Endothelial cell of umbilical vein (primary cell): ENCODE results near the gene FCRL2. TPM values are rescaled to one million over a fixed set of nuclear protein-coding genes. Genes with fewer than 3 reads are reported as not detected.

Experiments
- BruUV-seq: library from RNA; stranded (reverse); fragments of 400-500 nt; replicated peaks from 2 replicates; lab custom pipeline; 2021; lab: Mats Ljungman, UMichigan
- CTCF ChIA-PET: fragments of 300-600, 350-600 bp; sonication (Branson Sonifier 250); formaldehyde crosslinking; loops from one replicate; lab custom pipeline; 2021; ENCODE audit warnings: antibody characterized with exemption, inconsistent platforms; lab: Charles Lee
- POLR2A ChIA-PET: fragments of 300-600, 350-600 bp; sonication (Branson Sonifier 250); formaldehyde crosslinking; loops from one replicate; lab custom pipeline; 2021; ENCODE audit warnings: antibody characterized with exemption, inconsistent platforms; lab: Charles Lee
- DNase-seq: peaks from one replicate; pipeline ENCODE4 v3.0.0-alpha.2; 2011; ENCODE audit warnings: low read depth, low spot score
- FAIRE-seq: peaks from 2 replicates; lab custom pipeline; 2011; peaks lifted over from hg19 to GRCh38; lab: Jason Lieb, UNC
- H2AFZ ChIP-seq: 2 replicates; pipeline ENCODE4 v1.6.0; 2012; ENCODE audit warnings: low read depth, low read length, control low read depth, inconsistent platforms
- H3K27ac ChIP-seq: 2 replicates; pipeline ENCODE4 v1.5.1; 2011; ENCODE audit warnings: low read depth, mild to moderate bottlenecking, control low read depth, low read length, moderate library complexity; ENCODE audit not compliant: insufficient read depth
- H3K27me3 ChIP-seq, 2 experiments: 2 replicates each; pipeline versions ENCODE4 v1.6.0 to v1.6.1; 2011; ENCODE audit warnings: low read length in 2 of 2, mixed read lengths in 1 of 2; ENCODE audit not compliant: control insufficient read depth in 2 of 2, insufficient read depth in 2 of 2
- H3K36me3 ChIP-seq, 2 experiments: 2 replicates in 1 of 2; 3 replicates in 1 of 2; pipeline ENCODE4 v1.5.1; 2011; ENCODE audit warnings: low read length in 2 of 2, mild to moderate bottlenecking in 1 of 2, moderate library complexity in 1 of 2; ENCODE audit not compliant: control insufficient read depth in 2 of 2, insufficient read depth in 2 of 2; ENCODE audit errors: extremely low read depth in 1 of 2
- H3K4me1 ChIP-seq: 3 replicates; pipeline ENCODE4 v1.5.1; 2011; ENCODE audit warnings: mild to moderate bottlenecking, low read length; ENCODE audit not compliant: control insufficient read depth, insufficient read depth; ENCODE audit errors: extremely low read depth
- H3K4me2 ChIP-seq: 2 replicates; pipeline ENCODE4 v1.6.1; 2011; ENCODE audit warnings: low read length, control low read depth, mixed read lengths; ENCODE audit not compliant: insufficient read depth
- H3K4me3 ChIP-seq, 3 experiments: fragments of 200-600 bp in 1 of 3; sonication (generic), shearing (Covaris generic) in 1 of 3; replicated peaks in 1 of 3; 2 replicates each; pipeline ENCODE4 v1.5.1; 2011 to 2016; ENCODE audit warnings: control low read depth in 3 of 3, low read length in 3 of 3, mild to moderate bottlenecking in 2 of 3, inconsistent platforms in 1 of 3, low read depth in 1 of 3, moderate library complexity in 1 of 3; ENCODE audit not compliant: insufficient read depth in 1 of 3
- H3K79me2 ChIP-seq: 2 replicates; pipeline ENCODE4 v1.6.0; 2012; ENCODE audit warnings: low read length, inconsistent platforms; ENCODE audit not compliant: control insufficient read depth, insufficient read depth
- H3K9ac ChIP-seq: replicated peaks from 2 replicates; pipeline ENCODE3; 2011; ENCODE audit warnings: low read length, control low read depth; ENCODE audit not compliant: insufficient read depth; ENCODE audit errors: extremely low read depth
- H3K9me1 ChIP-seq: replicated peaks from 3 replicates; pipeline ENCODE4 v1.6.0; 2011; ENCODE audit warnings: mild to moderate bottlenecking, low read length; ENCODE audit not compliant: control insufficient read depth, insufficient read depth; ENCODE audit errors: extremely low read depth
- H3K9me3 ChIP-seq: replicated peaks from 2 replicates; pipeline ENCODE4 v1.5.1; 2012; ENCODE audit warnings: low read length, inconsistent platforms; ENCODE audit not compliant: control insufficient read depth, insufficient read depth
- H4K20me1 ChIP-seq: replicated peaks from 2 replicates; pipeline ENCODE3; 2011; ENCODE audit warnings: mild to moderate bottlenecking, low read length; ENCODE audit not compliant: control insufficient read depth, insufficient read depth; ENCODE audit errors: extremely low read depth
- EZH2 ChIP-seq: IDR thresholded peaks from 2 replicates; pipeline ENCODE4 v1.6.1; 2012; ENCODE audit warnings: borderline replicate concordance, low read depth, mild to moderate bottlenecking, moderate library complexity, low read length, inconsistent platforms; ENCODE audit not compliant: severe bottlenecking
- FOS ChIP-seq: IDR thresholded peaks from 2 replicates; pipeline ENCODE4 v1.6.1; 2011; ENCODE audit warnings: mild to moderate bottlenecking, low read length, moderate library complexity, borderline replicate concordance; ENCODE audit not compliant: insufficient read depth
- GATA2 ChIP-seq: IDR thresholded peaks from 2 replicates; pipeline ENCODE4 v1.7.0; 2011; ENCODE audit warnings: low read depth, mild to moderate bottlenecking, moderate library complexity, mixed read lengths, low read length; ENCODE audit not compliant: insufficient read length, insufficient read depth
- JUN ChIP-seq: IDR thresholded peaks from 2 replicates; pipeline ENCODE4 v1.6.1; 2011; ENCODE audit warnings: borderline replicate concordance, low read depth; ENCODE audit not compliant: insufficient read length, insufficient read depth
- MYC ChIP-seq: IDR thresholded peaks from one replicate; pipeline ENCODE4 v1.6.1; 2011; ENCODE audit warnings: mild to moderate bottlenecking, low read depth, low read length
- POLR2A ChIP-seq: IDR thresholded peaks from 2 replicates; pipeline ENCODE4 v1.6.1; 2012; ENCODE audit warnings: low read depth, mild to moderate bottlenecking, control low read depth, low read length
- POLR2AphosphoS5 ChIP-seq: IDR thresholded peaks from 2 replicates; pipeline ENCODE4 v1.6.1; 2012; ENCODE audit warnings: low read depth, mild to moderate bottlenecking, control low read depth, low read length, moderate library complexity; ENCODE audit not compliant: insufficient read depth
- dilution Hi-C: fragments of 300-500 bp; cut with MboI; formaldehyde crosslinking; loops from one replicate; pipeline ENCODE4 v1.15.0; 2019; ENCODE audit warnings: low sequenced_read_pairs; ENCODE audit not compliant: extremely low pct_ligation_motif_present
- intact Hi-C: fragments of 100-400 bp; cut with micrococcal nuclease; formaldehyde crosslinking; loops from one replicate; pipeline ENCODE4 v1.10.0; 2022
- polyA plus RNA-seq, 4 experiments: library from polyadenylated mRNA; depleted of rRNA in 3 of 4; stranded (reverse) in 3 of 4; unstranded in 1 of 4; fragments of >200 nt; gene quantifications; 2 replicates each; pipeline versions ENCODE4 v1.2.1 to v1.2.3, GENCODE V29; 2011 to 2012; ENCODE audit warnings: missing spikeins in 1 of 4
- total RNA-seq: library from RNA; stranded (reverse); gene quantifications from 2 replicates; pipeline ENCODE4 v1.2.3, GENCODE V29; 2021
- TF ChIP-seq, protein P1 (sequence below): IDR thresholded peaks from 2 replicates; pipeline ENCODE4 v1.6.1; 2011; ENCODE audit not compliant: insufficient read depth, insufficient read length
- TF ChIP-seq, protein P2 (sequence below), 2 donors: IDR thresholded peaks; 1 replicate in 1 of 2; 2 replicates in 1 of 2; pipeline ENCODE4 v1.5.1; 2011; ENCODE audit warnings: low read length in 2 of 2, mild to moderate bottlenecking in 2 of 2, moderate library complexity in 2 of 2, control low read depth in 1 of 2, inconsistent platforms in 1 of 2, low read depth in 1 of 2; ENCODE audit not compliant: insufficient read depth in 1 of 2; ENCODE audit errors: extremely low read depth in 1 of 2

Gene FCRL2
- total and polyA plus RNA-seq, 2 donors (not counting 3 experiments of a cell fraction or from before 2014, with no cell fraction given), result not detected

DNA sequence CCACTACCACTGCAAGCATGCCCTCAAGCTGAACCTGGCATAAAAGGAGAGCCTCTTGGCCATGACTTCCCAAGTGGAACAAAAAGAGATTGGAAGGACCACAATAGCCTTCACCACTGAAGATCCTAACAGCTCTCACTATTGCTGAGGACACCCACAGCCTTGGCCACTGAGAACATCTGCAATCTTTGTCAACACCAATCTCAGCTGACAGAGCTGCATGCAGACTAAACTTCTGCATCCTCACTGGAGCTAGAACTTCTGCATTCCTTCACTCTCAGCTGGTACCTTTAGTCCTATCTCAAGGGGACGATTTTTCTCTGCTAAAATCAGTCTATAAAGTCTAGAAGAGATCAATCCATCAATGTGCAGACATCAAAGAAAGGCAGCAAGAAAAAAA is 8.3 kb upstream of the FCRL2 start:
- POLR2A ChIA-PET, result no interaction called here
- H3K4me2 ChIP-seq, result no peak overlapping the region
- no peaks in the 10 kb centered on the region for H3K79me2 ChIP-seq
- H3K27me3 ChIP-seq, result no peaks in the 10 kb centered on the region
- no peaks in the 10 kb centered on the region for H3K9me3 ChIP-seq
- no peaks in the 10 kb centered on the region for H3K9me1 ChIP-seq
- CTCF ChIA-PET, result no interaction called here
- H3K4me1 ChIP-seq, result no peaks in the 10 kb centered on the region
- TF ChIP-seq, protein P1, sequence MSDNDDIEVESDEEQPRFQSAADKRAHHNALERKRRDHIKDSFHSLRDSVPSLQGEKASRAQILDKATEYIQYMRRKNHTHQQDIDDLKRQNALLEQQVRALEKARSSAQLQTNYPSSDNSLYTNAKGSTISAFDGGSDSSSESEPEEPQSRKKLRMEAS, result no peak
- no peak for TF ChIP-seq JUN
- TF ChIP-seq, protein P2, sequence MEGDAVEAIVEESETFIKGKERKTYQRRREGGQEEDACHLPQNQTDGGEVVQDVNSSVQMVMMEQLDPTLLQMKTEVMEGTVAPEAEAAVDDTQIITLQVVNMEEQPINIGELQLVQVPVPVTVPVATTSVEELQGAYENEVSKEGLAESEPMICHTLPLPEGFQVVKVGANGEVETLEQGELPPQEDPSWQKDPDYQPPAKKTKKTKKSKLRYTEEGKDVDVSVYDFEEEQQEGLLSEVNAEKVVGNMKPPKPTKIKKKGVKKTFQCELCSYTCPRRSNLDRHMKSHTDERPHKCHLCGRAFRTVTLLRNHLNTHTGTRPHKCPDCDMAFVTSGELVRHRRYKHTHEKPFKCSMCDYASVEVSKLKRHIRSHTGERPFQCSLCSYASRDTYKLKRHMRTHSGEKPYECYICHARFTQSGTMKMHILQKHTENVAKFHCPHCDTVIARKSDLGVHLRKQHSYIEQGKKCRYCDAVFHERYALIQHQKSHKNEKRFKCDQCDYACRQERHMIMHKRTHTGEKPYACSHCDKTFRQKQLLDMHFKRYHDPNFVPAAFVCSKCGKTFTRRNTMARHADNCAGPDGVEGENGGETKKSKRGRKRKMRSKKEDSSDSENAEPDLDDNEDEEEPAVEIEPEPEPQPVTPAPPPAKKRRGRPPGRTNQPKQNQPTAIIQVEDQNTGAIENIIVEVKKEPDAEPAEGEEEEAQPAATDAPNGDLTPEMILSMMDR (IDR thresholded peaks at IDR 0.05; ENCODE audit: extremely low read depth in 1 of 2, insufficient read depth in 1 of 2, low read depth in 1 of 2, low read length in 2 of 2), result no peak
- TF ChIP-seq EZH2, result no peak
- no peak for TF ChIP-seq MYC
- TF ChIP-seq POLR2A, result no peak
- TF ChIP-seq FOS, result no peak
- no peak for TF ChIP-seq POLR2AphosphoS5
- TF ChIP-seq GATA2, result no peak
- no peak overlapping the region for H3K9ac ChIP-seq
- intact Hi-C loops (no loop called here), dilution Hi-C loops (no loop called here)
- no peaks in the 10 kb centered on the region for H4K20me1 ChIP-seq
- no peak overlapping the region for H3K4me3 ChIP-seq
- no peak overlapping the region for H2AFZ ChIP-seq
- FAIRE-seq (no peak), DNase-seq (no peak)
- H3K27ac ChIP-seq, result no peak overlapping the region
- no TSS peak for BruUV-seq
- no peaks in the 10 kb centered on the region for H3K36me3 ChIP-seq
